Dendritic cell treated with granulocyte-macrophage colony-stimulating factor and Interleukin-4, amounts not matched to agents 40 ng/mL and 50 ng/mL, for 4 days (primary cell): ENCODE results near the gene DCAF5.
"Not testable (repeated sequence)": the region's sequence is repeated elsewhere in the genome, so short reads cannot be mapped to it uniquely, and the experiment has no call there.

Experiments
- H3K27ac Mint-ChIP-seq: one replicate; pipeline ENCODE4 v1.8.0; 2022; ENCODE audit warnings: mild to moderate bottlenecking, mixed read lengths
- H3K27me3 Mint-ChIP-seq: one replicate; pipeline ENCODE4 v1.8.0; 2022; ENCODE audit warnings: mild to moderate bottlenecking, mixed read lengths
- H3K36me3 Mint-ChIP-seq: one replicate; pipeline ENCODE4 v1.8.0; 2022; ENCODE audit warnings: low read depth, mixed read lengths
- H3K4me1 Mint-ChIP-seq: one replicate; pipeline ENCODE4 v1.8.0; 2022; ENCODE audit warnings: low read depth, mixed read lengths
- H3K4me3 Mint-ChIP-seq: one replicate; pipeline ENCODE4 v1.8.0; 2022; ENCODE audit warnings: mild to moderate bottlenecking, moderate library complexity, mixed read lengths
- H3K9me3 Mint-ChIP-seq: one replicate; pipeline ENCODE4 v1.8.0; 2022; ENCODE audit warnings: mixed read lengths
- intact Hi-C: fragments of 100-400 bp; cut with micrococcal nuclease; formaldehyde crosslinking; loops from one replicate; pipeline ENCODE4 v1.15.0; 2022

Gene DCAF5

DNA sequence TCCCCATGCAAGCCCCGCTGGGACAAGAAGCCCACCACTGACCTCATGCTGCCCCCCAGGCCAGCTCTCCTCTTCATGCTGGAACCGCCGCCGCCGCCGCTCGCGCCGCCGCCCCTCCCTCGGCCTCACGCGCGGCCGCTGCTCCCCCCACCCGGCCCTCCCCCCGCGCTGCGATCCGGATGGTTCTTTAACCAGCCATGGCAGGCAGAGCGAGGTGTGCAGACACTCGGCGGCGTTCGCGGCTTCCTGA, at the start of gene DCAF5:
Gene DCAF5, minus strand, starts transcription at position 218 of the 250 bp plus-strand sequence. Its CDS starts 141 bp downstream, at position 77.
- H3K4me3 Mint-ChIP-seq = peak within 1 kb of the TSS; percentile 92
- H3K4me1 Mint-ChIP-seq = peaks cover 35% of the 10 kb centered on the region
- H3K27ac Mint-ChIP-seq = peak within 1 kb of the TSS; percentile 96
- H3K9me3 Mint-ChIP-seq = no peaks in the 10 kb centered on the region
- H3K27me3 Mint-ChIP-seq = peaks cover 12% of the 10 kb centered on the region
- intact Hi-C loops = loop anchor here (2.0 to 5.0 kb wide), 2 partner anchors 39 to 176 kb away; partner anchors contain the start of gene EXD2
- H3K36me3 Mint-ChIP-seq = peaks cover 46% of the 10 kb centered on the region

DNA sequence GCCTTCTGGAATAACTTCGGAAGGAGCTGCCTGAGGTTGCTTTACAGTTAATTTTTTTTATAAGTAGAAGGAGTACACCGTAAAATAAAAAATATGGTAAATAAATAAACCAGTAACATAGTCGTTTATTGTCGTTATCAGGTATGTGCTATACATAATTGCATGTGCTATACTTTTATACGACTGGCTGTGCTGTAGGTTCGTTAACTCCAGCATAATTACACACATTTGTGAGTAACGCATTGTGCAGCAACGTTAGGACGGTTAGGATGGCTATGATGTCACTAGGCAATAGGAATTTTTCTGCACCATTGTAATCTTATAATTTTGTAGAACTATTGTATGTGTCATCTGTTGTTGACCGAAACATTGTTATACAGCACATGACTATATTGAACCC, 46.9 kb upstream of the DCAF5 start:
- Mint-ChIP-seq H3K4me1 (no peaks in the 10 kb centered on the region), H3K27me3 (no peaks in the 10 kb centered on the region), H3K9me3 (no peaks in the 10 kb centered on the region), H3K4me3 (no peak overlapping the region), H3K27ac (no peak overlapping the region), H3K36me3 (no peaks in the 10 kb centered on the region)
- intact Hi-C loops = no loop called here

GRCh38 chr14:69193721-69194120, 40.8 kb upstream of the DCAF5 start:
- peaks cover 8% of the 10 kb centered on the region for H3K27me3 Mint-ChIP-seq
- H3K9me3 Mint-ChIP-seq = no peaks in the 10 kb centered on the region
- intact Hi-C loops = loop anchor here (5.0 kb wide), 1 partner anchor 41 kb away; the partner anchor contains the start of gene DCAF5
- peaks cover 16% of the 10 kb centered on the region for H3K4me1 Mint-ChIP-seq
- no peak overlapping the region for H3K4me3 Mint-ChIP-seq
- no peak overlapping the region for H3K27ac Mint-ChIP-seq
- peaks cover 10% of the 10 kb centered on the region for H3K36me3 Mint-ChIP-seq

DNA sequence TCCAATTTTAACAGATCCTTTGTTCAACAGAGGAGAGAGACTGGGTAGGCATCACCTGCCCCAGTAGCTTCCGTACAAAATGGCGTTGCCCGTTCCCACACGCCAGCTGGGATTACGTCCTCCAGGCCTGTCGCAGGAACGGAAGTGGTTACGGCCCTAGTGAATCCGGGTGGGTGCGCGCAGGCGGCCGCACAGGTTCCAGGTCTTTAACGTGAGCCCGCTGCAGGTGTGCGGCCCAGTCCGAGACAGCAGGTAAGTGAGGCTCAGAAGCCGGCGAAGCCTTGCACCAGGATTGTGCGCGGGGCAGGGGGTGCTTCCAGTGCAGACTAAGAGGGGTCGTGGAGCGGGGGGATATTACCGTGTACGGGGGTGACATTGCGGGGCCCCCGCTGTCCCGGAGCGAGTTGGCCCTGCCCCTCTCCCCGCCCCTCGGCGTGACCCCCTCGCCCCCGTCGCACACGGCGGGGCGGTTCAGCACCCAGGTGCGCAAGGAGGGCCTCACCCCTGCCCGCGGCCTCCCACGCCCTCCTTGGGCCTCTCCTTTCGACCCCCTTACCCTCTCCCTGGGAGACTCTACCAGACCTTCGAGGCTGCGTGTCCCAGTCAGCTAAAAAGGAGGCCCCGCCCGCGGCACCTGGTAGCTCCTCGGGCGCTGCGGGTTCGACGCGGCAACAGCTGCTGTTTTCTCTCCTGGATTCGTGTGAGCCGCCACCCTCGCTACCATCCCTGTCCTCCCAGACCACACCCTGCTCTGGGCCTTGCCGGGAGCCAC, 38.6 kb upstream of the DCAF5 start, which contains the start of gene EXD2:
Gene EXD2, plus strand, starts transcription at position 159 of the 772 bp plus-strand sequence. CDS start 17,973 bp downstream, outside the sequence.
- Mint-ChIP-seq H3K27me3 (peaks cover 15% of the 10 kb centered on the region), H3K4me3 (peak within 1 kb of the TSS; percentile 93), H3K36me3 (peaks cover 10% of the 10 kb centered on the region), H3K27ac (peak within 1 kb of the TSS; percentile 88), H3K4me1 (peaks cover 16% of the 10 kb centered on the region), H3K9me3 (no peaks in the 10 kb centered on the region)
- intact Hi-C loops = loop anchor here (5.0 kb wide), 1 partner anchor 39 kb away; the partner anchor contains the start of gene DCAF5

DNA sequence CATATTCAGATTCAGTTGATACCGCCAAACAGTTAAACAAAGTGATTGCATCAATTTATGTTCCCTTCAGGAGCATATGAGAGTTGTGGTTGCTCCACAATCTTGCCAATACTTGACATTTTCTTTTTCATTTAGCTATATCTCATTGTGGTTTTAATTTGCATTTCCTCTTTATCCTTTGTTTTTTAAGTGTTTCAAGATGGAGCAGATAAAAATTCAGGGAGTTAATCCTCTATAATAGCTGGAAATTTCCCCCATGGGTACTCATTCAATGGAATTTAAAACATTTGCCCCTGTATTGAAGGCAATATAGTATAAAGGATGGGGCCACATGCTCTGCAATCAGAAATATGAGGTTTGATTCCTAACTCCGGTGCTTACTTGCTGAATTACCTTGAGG, 37.3 kb upstream of the DCAF5 start:
- Mint-ChIP-seq H3K9me3 (no peaks in the 10 kb centered on the region), H3K27me3 (peaks cover 15% of the 10 kb centered on the region), H3K4me3 (no peak overlapping the region), H3K27ac (no peak overlapping the region), H3K4me1 (peaks cover 16% of the 10 kb centered on the region), H3K36me3 (peaks cover 10% of the 10 kb centered on the region)
- intact Hi-C loops = loop anchor here (5.0 kb wide), 1 partner anchor 38 kb away; the partner anchor contains the start of gene DCAF5

DNA sequence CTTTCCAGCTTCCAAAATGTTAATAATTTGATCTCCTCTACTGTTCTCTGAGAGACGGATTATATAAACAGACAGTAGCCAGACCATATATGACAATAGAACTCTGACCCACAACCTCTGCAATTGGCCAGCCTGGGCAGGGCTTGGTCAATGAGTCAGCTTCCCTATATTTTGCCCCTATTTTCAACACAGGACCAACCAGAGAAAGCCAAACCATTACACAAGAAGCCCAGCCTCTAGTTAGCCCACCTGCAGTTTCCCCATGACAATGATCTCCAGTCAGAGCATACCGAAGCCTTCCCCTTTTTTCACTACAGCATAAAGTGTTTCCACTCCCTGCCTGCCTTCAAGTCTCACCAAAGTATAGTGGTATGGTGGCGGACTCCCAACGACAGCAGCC, 30.8 kb upstream of the DCAF5 start:
- no peaks in the 10 kb centered on the region for H3K9me3 Mint-ChIP-seq
- intact Hi-C loops = no loop called here
- H3K4me1 Mint-ChIP-seq = peaks cover 8% of the 10 kb centered on the region
- H3K27me3 Mint-ChIP-seq = peaks cover 8% of the 10 kb centered on the region
- H3K36me3 Mint-ChIP-seq = no peaks in the 10 kb centered on the region
- no peak overlapping the region for H3K4me3 Mint-ChIP-seq
- no peak overlapping the region for H3K27ac Mint-ChIP-seq

DNA sequence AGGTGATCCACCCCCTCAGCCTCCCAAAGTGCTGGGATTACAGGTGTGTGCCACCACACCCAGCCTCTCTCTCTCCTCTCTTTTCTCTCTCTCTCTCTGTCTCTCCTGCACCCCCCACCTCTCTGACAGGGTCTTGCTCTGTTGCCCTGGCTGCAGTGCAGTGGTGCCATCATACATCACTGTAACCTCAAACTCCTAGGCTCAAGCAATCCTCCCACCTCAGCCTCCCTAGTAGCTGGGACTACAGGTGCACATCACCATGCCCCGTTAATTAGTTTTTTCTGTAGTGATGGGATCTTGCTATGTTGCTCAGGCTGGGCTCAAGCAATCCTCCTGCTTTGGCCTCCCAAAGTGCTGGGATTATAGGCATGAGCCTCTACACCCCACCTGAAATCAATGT, 29.7 kb upstream of the DCAF5 start:
- H3K4me1 Mint-ChIP-seq, intact Hi-C loops, H3K27me3 Mint-ChIP-seq, H3K27ac Mint-ChIP-seq, H3K9me3 Mint-ChIP-seq, H3K4me3 Mint-ChIP-seq, H3K36me3 Mint-ChIP-seq: not testable (repeated sequence)

DNA sequence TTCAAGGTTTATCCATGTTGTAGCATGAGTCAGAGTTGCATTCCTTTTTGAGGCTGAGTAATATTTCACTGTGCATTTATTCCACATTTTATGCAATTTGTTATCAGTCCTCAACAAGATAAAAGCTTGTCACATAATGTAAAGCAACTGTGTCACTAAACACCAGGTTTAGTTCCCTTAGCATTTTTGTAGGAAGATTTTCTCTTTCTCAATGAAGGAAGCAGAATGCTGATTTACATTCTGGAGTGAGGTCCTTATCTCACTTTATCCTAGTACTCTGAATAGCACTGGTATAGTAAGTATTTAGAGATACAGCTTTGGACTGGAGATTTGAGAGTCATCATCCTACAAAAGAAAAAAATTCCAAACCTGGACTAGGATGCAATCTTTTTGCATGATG, 28.6 kb upstream of the DCAF5 start:
- Mint-ChIP-seq H3K36me3 (no peaks in the 10 kb centered on the region), H3K27me3 (no peaks in the 10 kb centered on the region), H3K4me3 (no peak overlapping the region), H3K4me1 (peaks cover 8% of the 10 kb centered on the region), H3K27ac (no peak overlapping the region), H3K9me3 (no peaks in the 10 kb centered on the region)
- intact Hi-C loops = no loop called here

DNA sequence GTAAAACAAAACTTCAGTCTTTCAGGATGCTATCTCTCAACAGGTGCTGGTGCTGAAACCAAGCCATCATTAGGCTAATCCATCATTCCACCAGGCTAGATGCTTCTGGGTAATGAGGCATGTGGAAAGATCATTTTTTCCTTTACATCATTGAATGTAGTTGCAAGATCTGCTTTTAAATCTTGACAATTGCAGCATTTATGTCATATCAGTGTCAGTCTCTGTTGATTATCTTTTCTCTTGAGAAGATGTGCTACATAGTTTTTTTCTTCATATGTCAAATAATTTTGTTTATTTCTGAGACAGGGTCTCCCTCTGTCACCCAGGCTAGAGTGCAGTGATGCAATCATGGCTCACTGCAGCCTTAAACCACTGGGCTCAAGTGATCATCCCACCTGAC, 22.2 kb upstream of the DCAF5 start:
- Mint-ChIP-seq H3K27me3 (peaks cover 3% of the 10 kb centered on the region), H3K36me3 (no peaks in the 10 kb centered on the region), H3K9me3 (no peaks in the 10 kb centered on the region), H3K4me1 (no peaks in the 10 kb centered on the region), H3K4me3 (no peak overlapping the region), H3K27ac (no peak overlapping the region)
- intact Hi-C loops = no loop called here

- H3K27ac Mint-ChIP-seq = no peak overlapping the region
- H3K4me3 Mint-ChIP-seq = no peak overlapping the region
- no peaks in the 10 kb centered on the region for H3K4me1 Mint-ChIP-seq
- intact Hi-C loops = no loop called here
- no peaks in the 10 kb centered on the region for H3K36me3 Mint-ChIP-seq
- H3K27me3 Mint-ChIP-seq = peaks cover 5% of the 10 kb centered on the region
- H3K9me3 Mint-ChIP-seq = no peaks in the 10 kb centered on the region
Measured at GRCh38 chr14:69171569-69171968, 18.6 kb upstream of the DCAF5 start.

GRCh38 chr14:69170839-69171238, 17.9 kb upstream of the DCAF5 start:
- no peak overlapping the region for H3K4me3 Mint-ChIP-seq
- peaks cover 4% of the 10 kb centered on the region for H3K27me3 Mint-ChIP-seq
- no peak overlapping the region for H3K27ac Mint-ChIP-seq
- no peaks in the 10 kb centered on the region for H3K36me3 Mint-ChIP-seq
- intact Hi-C loops = no loop called here
- no peaks in the 10 kb centered on the region for H3K9me3 Mint-ChIP-seq
- no peaks in the 10 kb centered on the region for H3K4me1 Mint-ChIP-seq

- intact Hi-C loops, H3K27ac Mint-ChIP-seq, H3K4me3 Mint-ChIP-seq, H3K36me3 Mint-ChIP-seq, H3K4me1 Mint-ChIP-seq: not testable (repeated sequence)
- peaks cover 21% of the 10 kb centered on the region for H3K9me3 Mint-ChIP-seq
- peaks cover 21% of the 10 kb centered on the region for H3K27me3 Mint-ChIP-seq
Measured at GRCh38 chr14:69165787-69166186, 12.9 kb upstream of the DCAF5 start.

GRCh38 chr14:69161590-69161989, 8.7 kb upstream of the DCAF5 start:
- no peak overlapping the region for H3K4me3 Mint-ChIP-seq
- intact Hi-C loops = no loop called here
- no peaks in the 10 kb centered on the region for H3K4me1 Mint-ChIP-seq
- no peak overlapping the region for H3K27ac Mint-ChIP-seq
- no peaks in the 10 kb centered on the region for H3K36me3 Mint-ChIP-seq
- peaks cover 21% of the 10 kb centered on the region for H3K9me3 Mint-ChIP-seq
- peaks cover 30% of the 10 kb centered on the region for H3K27me3 Mint-ChIP-seq

DNA sequence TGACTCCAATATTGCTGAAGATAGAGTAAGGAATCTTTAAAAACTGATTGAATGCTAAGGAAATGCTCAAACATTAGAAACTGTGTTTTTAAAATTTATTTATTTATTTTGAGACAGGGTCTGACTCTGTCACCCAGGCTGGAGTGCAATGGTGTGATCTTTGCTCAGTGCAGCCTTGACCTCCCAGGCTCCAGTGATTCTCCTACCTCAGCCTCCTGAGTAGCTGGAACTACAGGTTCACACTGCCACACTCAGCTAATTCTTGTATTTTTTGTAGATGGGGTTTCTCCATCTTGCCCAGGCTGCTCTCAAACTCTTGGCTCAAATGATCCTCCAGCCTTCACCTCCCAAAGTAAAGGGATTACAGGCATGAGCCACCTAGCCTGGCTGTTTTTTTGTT, 3.3 kb upstream of the DCAF5 start:
- Mint-ChIP-seq H3K9me3 (peaks cover 4% of the 10 kb centered on the region), H3K27ac (no peak overlapping the region), H3K4me1 (peaks cover 8% of the 10 kb centered on the region), H3K36me3 (peaks cover 21% of the 10 kb centered on the region), H3K4me3 (no peak overlapping the region), H3K27me3 (peaks cover 21% of the 10 kb centered on the region)
- intact Hi-C loops = no loop called here

- H3K4me3 Mint-ChIP-seq = no peak overlapping the region
- H3K27ac Mint-ChIP-seq = no peak overlapping the region
- peaks cover 27% of the 10 kb centered on the region for H3K36me3 Mint-ChIP-seq
- H3K4me1 Mint-ChIP-seq = peaks cover 22% of the 10 kb centered on the region
- intact Hi-C loops = loop anchor here (5.0 kb wide), 1 partner anchor 38 kb away; the partner anchor contains the start of gene EXD2
- no peaks in the 10 kb centered on the region for H3K9me3 Mint-ChIP-seq
- peaks cover 14% of the 10 kb centered on the region for H3K27me3 Mint-ChIP-seq
Measured at GRCh38 chr14:69154779-69155178, 1.9 kb upstream of the DCAF5 start.
